Endothelial cell of umbilical vein (primary cell): Measurements from ENCODE around the gene SPOCD1. TPM values are rescaled to one million over a fixed set of nuclear protein-coding genes. Genes with fewer than 3 reads are reported as not detected.

Source experiments
- BruUV-seq: library from RNA; stranded (reverse); fragments of 400-500 nt; replicated peaks from 2 replicates; lab custom pipeline; 2021; lab: Mats Ljungman, UMichigan
- CTCF ChIA-PET: fragments of 300-600, 350-600 bp; sonication (Branson Sonifier 250); formaldehyde crosslinking; loops from one replicate; lab custom pipeline; 2021; ENCODE audit warnings: antibody characterized with exemption, inconsistent platforms; lab: Charles Lee
- POLR2A ChIA-PET: fragments of 300-600, 350-600 bp; sonication (Branson Sonifier 250); formaldehyde crosslinking; loops from one replicate; lab custom pipeline; 2021; ENCODE audit warnings: antibody characterized with exemption, inconsistent platforms; lab: Charles Lee
- DNase-seq: peaks from one replicate; pipeline ENCODE4 v3.0.0-alpha.2; 2011; ENCODE audit warnings: low read depth, low spot score
- FAIRE-seq: peaks from 2 replicates; lab custom pipeline; 2011; peaks lifted over from hg19 to GRCh38; lab: Jason Lieb, UNC
- H2AFZ ChIP-seq: 2 replicates; pipeline ENCODE4 v1.6.0; 2012; ENCODE audit warnings: low read depth, low read length, control low read depth, inconsistent platforms
- H3K27ac ChIP-seq: 2 replicates; pipeline ENCODE4 v1.5.1; 2011; ENCODE audit warnings: low read depth, mild to moderate bottlenecking, control low read depth, low read length, moderate library complexity; ENCODE audit not compliant: insufficient read depth
- H3K27me3 ChIP-seq, 2 experiments: 2 replicates each; pipeline versions ENCODE4 v1.6.0 to v1.6.1; 2011; ENCODE audit warnings: low read length in 2 of 2, mixed read lengths in 1 of 2; ENCODE audit not compliant: control insufficient read depth in 2 of 2, insufficient read depth in 2 of 2
- H3K36me3 ChIP-seq, 2 experiments: 2 replicates in 1 of 2; 3 replicates in 1 of 2; pipeline ENCODE4 v1.5.1; 2011; ENCODE audit warnings: low read length in 2 of 2, mild to moderate bottlenecking in 1 of 2, moderate library complexity in 1 of 2; ENCODE audit not compliant: control insufficient read depth in 2 of 2, insufficient read depth in 2 of 2; ENCODE audit errors: extremely low read depth in 1 of 2
- H3K4me1 ChIP-seq: 3 replicates; pipeline ENCODE4 v1.5.1; 2011; ENCODE audit warnings: mild to moderate bottlenecking, low read length; ENCODE audit not compliant: control insufficient read depth, insufficient read depth; ENCODE audit errors: extremely low read depth
- H3K4me2 ChIP-seq: 2 replicates; pipeline ENCODE4 v1.6.1; 2011; ENCODE audit warnings: low read length, control low read depth, mixed read lengths; ENCODE audit not compliant: insufficient read depth
- H3K4me3 ChIP-seq, 3 experiments: fragments of 200-600 bp in 1 of 3; sonication (generic), shearing (Covaris generic) in 1 of 3; replicated peaks in 1 of 3; 2 replicates each; pipeline ENCODE4 v1.5.1; 2011 to 2016; ENCODE audit warnings: control low read depth in 3 of 3, low read length in 3 of 3, mild to moderate bottlenecking in 2 of 3, inconsistent platforms in 1 of 3, low read depth in 1 of 3, moderate library complexity in 1 of 3; ENCODE audit not compliant: insufficient read depth in 1 of 3
- H3K79me2 ChIP-seq: 2 replicates; pipeline ENCODE4 v1.6.0; 2012; ENCODE audit warnings: low read length, inconsistent platforms; ENCODE audit not compliant: control insufficient read depth, insufficient read depth
- H3K9ac ChIP-seq: replicated peaks from 2 replicates; pipeline ENCODE3; 2011; ENCODE audit warnings: low read length, control low read depth; ENCODE audit not compliant: insufficient read depth; ENCODE audit errors: extremely low read depth
- H3K9me1 ChIP-seq: replicated peaks from 3 replicates; pipeline ENCODE4 v1.6.0; 2011; ENCODE audit warnings: mild to moderate bottlenecking, low read length; ENCODE audit not compliant: control insufficient read depth, insufficient read depth; ENCODE audit errors: extremely low read depth
- H3K9me3 ChIP-seq: replicated peaks from 2 replicates; pipeline ENCODE4 v1.5.1; 2012; ENCODE audit warnings: low read length, inconsistent platforms; ENCODE audit not compliant: control insufficient read depth, insufficient read depth
- H4K20me1 ChIP-seq: replicated peaks from 2 replicates; pipeline ENCODE3; 2011; ENCODE audit warnings: mild to moderate bottlenecking, low read length; ENCODE audit not compliant: control insufficient read depth, insufficient read depth; ENCODE audit errors: extremely low read depth
- CTCF ChIP-seq, 2 donors: IDR thresholded peaks; 1 replicate in 1 of 2; 2 replicates in 1 of 2; pipeline ENCODE4 v1.5.1; 2011; ENCODE audit warnings: low read length in 2 of 2, mild to moderate bottlenecking in 2 of 2, moderate library complexity in 2 of 2, control low read depth in 1 of 2, inconsistent platforms in 1 of 2, low read depth in 1 of 2; ENCODE audit not compliant: insufficient read depth in 1 of 2; ENCODE audit errors: extremely low read depth in 1 of 2
- EZH2 ChIP-seq: IDR thresholded peaks from 2 replicates; pipeline ENCODE4 v1.6.1; 2012; ENCODE audit warnings: borderline replicate concordance, low read depth, mild to moderate bottlenecking, moderate library complexity, low read length, inconsistent platforms; ENCODE audit not compliant: severe bottlenecking
- FOS ChIP-seq: IDR thresholded peaks from 2 replicates; pipeline ENCODE4 v1.6.1; 2011; ENCODE audit warnings: mild to moderate bottlenecking, low read length, moderate library complexity, borderline replicate concordance; ENCODE audit not compliant: insufficient read depth
- GATA2 ChIP-seq: IDR thresholded peaks from 2 replicates; pipeline ENCODE4 v1.7.0; 2011; ENCODE audit warnings: low read depth, mild to moderate bottlenecking, moderate library complexity, mixed read lengths, low read length; ENCODE audit not compliant: insufficient read length, insufficient read depth
- JUN ChIP-seq: IDR thresholded peaks from 2 replicates; pipeline ENCODE4 v1.6.1; 2011; ENCODE audit warnings: borderline replicate concordance, low read depth; ENCODE audit not compliant: insufficient read length, insufficient read depth
- MYC ChIP-seq: IDR thresholded peaks from one replicate; pipeline ENCODE4 v1.6.1; 2011; ENCODE audit warnings: mild to moderate bottlenecking, low read depth, low read length
- POLR2A ChIP-seq: IDR thresholded peaks from 2 replicates; pipeline ENCODE4 v1.6.1; 2012; ENCODE audit warnings: low read depth, mild to moderate bottlenecking, control low read depth, low read length
- POLR2AphosphoS5 ChIP-seq: IDR thresholded peaks from 2 replicates; pipeline ENCODE4 v1.6.1; 2012; ENCODE audit warnings: low read depth, mild to moderate bottlenecking, control low read depth, low read length, moderate library complexity; ENCODE audit not compliant: insufficient read depth
- dilution Hi-C: fragments of 300-500 bp; cut with MboI; formaldehyde crosslinking; loops from one replicate; pipeline ENCODE4 v1.15.0; 2019; ENCODE audit warnings: low sequenced_read_pairs; ENCODE audit not compliant: extremely low pct_ligation_motif_present
- intact Hi-C: fragments of 100-400 bp; cut with micrococcal nuclease; formaldehyde crosslinking; loops from one replicate; pipeline ENCODE4 v1.10.0; 2022
- polyA plus RNA-seq, 4 experiments: library from polyadenylated mRNA; depleted of rRNA in 3 of 4; stranded (reverse) in 3 of 4; unstranded in 1 of 4; fragments of >200 nt; gene quantifications; 2 replicates each; pipeline versions ENCODE4 v1.2.1 to v1.2.3, GENCODE V29; 2011 to 2012; ENCODE audit warnings: missing spikeins in 1 of 4
- total RNA-seq: library from RNA; stranded (reverse); gene quantifications from 2 replicates; pipeline ENCODE4 v1.2.3, GENCODE V29; 2021
- TF ChIP-seq, protein P1 (sequence below): IDR thresholded peaks from 2 replicates; pipeline ENCODE4 v1.6.1; 2011; ENCODE audit not compliant: insufficient read depth, insufficient read length

SPOCD1 gene
- total and polyA plus RNA-seq, 2 donors (not counting 3 experiments of a cell fraction or from before 2014, with no cell fraction given) = 0.27 to 33.0 TPM

- Histone ChIP-seq H3K36me3 (no peaks in the 10 kb centered on the region), H3K4me3 (no peak overlapping the region), H3K4me2 (no peak overlapping the region), H3K79me2 (no peaks in the 10 kb centered on the region), H3K9me3 (no peaks in the 10 kb centered on the region), H3K27ac (no peak overlapping the region), H4K20me1 (no peaks in the 10 kb centered on the region), H3K27me3 (peaks cover 7 to 10% of the 10 kb centered on the region in 2 experiments), H3K4me1 (no peaks in the 10 kb centered on the region), H3K9ac (no peak overlapping the region), H2AFZ (no peak overlapping the region), H3K9me1 (no peaks in the 10 kb centered on the region)
- FAIRE-seq = no peak
- no peak for DNase-seq
- dilution Hi-C loops = no loop called here
- TF ChIP-seq JUN = no peak
- TF ChIP-seq MYC = no peak
- no peak for TF ChIP-seq FOS
- no peak for TF ChIP-seq GATA2
- TF ChIP-seq EZH2 = no peak
- TF ChIP-seq POLR2AphosphoS5 = no peak
- no peak for TF ChIP-seq POLR2A
- TF ChIP-seq, protein P1, sequence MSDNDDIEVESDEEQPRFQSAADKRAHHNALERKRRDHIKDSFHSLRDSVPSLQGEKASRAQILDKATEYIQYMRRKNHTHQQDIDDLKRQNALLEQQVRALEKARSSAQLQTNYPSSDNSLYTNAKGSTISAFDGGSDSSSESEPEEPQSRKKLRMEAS = no peak
- TF ChIP-seq CTCF (IDR thresholded peaks at IDR 0.05; ENCODE audit: extremely low read depth in 1 of 2, insufficient read depth in 1 of 2, low read depth in 1 of 2, low read length in 2 of 2) = no peak
- intact Hi-C loops = no loop called here
- POLR2A ChIA-PET = no interaction called here
- BruUV-seq = no TSS peak
- CTCF ChIA-PET = interaction anchor here (0.6 to 3.7 kb wide), 7 partner anchors 11 to 189 kb away, joined by 3 to 16 read pairs (median 4); no protein-coding TSS in a partner anchor
Measured at GRCh38 chr1:31837451-31838158, 21.8 kb upstream of the SPOCD1 start.
